NCI-H146 treated with DMSO at 0.1 percent for 48 hours (cell line): ENCODE measurements around the gene LSMEM2.
"Not testable (repeated sequence)": the region's sequence is repeated elsewhere in the genome, so short reads cannot be mapped to it uniquely, and the experiment has no call there.

ENCODE experiments used
- DNase-seq: peaks from one replicate; lab custom pipeline; 2025; ENCODE audit not compliant: unreplicated experiment; lab: John Stamatoyannopoulos, UW

The LSMEM2 gene

GRCh38 chr3:50297896-50298725 lies 19.2 kb downstream of the LSMEM2 start:
- no peak for DNase-seq

GRCh38 chr3:50298836-50299637 lies 20.1 kb downstream of the LSMEM2 start, which contains the start of the genes HYAL3 and NAA80:
Gene HYAL3 (minus strand): TSS chr3:50299405. CDS start chr3:50295602, 3,803 bp downstream.
Gene NAA80 (minus strand): TSS chr3:50299405. CDS start chr3:50297463, 1,942 bp downstream.
- DNase-seq: peak; percentile 87

DNA sequence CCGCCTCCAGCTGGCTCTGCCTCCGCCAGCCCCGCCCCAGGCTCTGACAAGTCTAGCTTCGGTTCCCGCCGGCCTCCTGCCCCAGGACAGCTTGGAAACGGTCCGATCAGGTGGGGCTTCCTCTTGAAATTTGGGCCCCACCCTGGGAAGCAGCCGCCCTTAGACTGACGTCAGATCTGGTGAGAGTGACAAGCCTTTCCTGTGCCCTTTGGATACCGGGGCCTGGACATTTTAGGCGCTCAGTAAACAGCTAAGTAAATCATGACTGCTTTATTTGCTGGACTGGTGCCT lies 20.7 kb downstream of the LSMEM2 start:
- DNase-seq: no peak

DNA sequence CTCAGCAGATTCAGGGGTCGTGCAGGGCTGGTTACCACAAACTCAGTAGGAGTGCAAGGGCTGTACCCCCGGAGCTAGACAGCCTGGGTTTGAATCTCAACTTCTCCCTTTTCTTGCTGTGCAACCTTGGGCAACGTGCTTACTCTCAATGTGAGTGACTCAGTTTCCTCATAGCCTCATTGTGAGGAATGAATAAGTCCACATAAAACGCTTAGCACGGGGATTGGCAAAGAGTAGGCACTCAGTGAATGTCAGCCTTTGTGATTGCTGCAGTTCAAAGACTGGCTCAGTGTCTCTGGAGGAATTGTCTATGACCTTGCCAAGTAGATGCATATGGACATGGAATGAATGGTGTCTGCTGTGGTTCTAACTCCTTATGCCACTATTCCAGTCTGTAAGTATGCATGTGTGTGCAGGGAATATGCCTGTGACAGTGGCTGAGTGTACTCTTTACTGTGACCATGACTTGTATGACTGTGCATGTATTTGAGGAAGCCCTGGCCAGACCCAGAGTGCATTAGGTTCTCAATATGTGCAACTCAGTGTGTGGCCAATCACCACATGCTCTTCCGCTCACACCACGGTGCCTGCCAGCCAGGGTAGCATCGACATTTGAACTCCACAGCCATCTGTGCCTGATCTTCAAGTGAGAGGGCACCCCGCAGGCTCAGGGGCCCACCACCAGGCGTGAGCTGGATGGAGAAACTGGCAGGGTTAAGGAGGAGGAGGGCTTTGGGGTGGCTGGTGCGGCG lies 21.2 kb downstream of the LSMEM2 start:
- DNase-seq: no peak

DNA sequence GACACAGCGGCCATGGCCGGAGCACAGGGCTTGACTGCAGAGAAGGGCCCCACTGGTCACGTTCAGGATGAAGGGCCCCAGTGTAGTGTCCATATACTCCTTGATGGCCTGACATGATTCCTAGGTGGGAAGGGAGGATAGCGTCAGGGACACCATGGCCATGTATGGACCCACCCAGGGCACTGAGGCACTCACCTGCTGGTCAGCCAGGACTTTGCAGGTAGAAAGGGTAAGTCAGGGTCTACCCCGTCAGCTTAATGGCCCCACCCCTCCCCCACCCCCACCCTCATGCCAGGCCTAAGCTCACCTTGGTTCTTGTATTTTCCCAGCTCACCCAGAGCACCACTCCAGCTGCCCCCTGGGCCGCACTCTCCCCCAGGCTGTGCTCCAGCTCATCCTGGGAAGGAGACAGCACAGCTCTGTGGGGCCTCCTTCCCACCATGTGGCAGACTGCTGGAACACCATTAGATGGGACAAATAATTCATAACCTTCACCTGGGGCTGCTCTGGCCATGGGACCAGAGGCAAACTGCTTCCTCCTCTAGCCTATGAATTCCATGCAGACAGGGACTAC lies 21.9 kb downstream of the LSMEM2 start:
- DNase-seq: no peak

- no peak for DNase-seq
Measured at GRCh38 chr3:50302095-50303012, 23.5 kb downstream of the LSMEM2 start.

DNA sequence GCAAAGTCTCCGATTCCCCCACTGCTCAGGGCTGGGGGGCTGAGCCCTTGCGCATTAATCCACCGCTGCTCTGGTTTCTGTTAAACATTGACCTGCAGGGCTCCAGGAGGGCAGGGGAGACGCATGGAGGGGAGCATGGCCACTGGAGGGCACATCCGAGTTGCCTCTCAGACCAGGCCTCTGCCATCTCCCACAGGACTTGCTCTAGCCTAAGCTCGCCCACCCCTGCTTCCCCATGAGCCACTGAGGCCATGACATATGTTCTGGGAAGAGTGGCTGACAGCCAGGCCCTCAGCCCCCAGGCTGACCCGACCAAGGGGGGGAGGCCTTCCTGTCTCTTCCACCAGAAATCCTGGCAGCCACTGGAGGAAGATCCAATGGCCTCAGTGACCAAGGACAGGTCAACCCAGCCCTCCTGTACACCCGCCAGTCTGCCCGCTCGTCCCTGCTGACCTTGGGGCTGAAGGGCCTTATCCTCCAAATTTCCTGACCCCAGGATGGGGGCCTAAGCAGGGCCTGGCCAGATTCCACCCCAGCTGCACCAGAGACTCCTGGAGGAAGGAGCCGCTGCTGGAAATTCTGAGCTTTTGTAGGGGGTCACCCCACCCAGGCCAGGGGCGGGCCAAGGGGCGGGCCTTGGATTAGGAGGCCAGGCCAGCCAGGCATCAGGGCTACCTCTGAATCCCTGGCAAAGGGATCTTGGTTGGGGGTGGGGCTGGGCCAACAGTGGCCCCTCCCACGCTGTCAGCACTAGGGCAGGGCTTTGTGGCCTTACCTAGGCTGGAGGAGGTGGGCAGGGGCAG lies 24.3 kb downstream of the LSMEM2 start, which contains the start of gene HYAL1:
Gene HYAL1 (minus strand): TSS at position 562 of the 803 bp plus-strand sequence. CDS start 618 bp downstream, outside the sequence.
- no peak for DNase-seq

DNA sequence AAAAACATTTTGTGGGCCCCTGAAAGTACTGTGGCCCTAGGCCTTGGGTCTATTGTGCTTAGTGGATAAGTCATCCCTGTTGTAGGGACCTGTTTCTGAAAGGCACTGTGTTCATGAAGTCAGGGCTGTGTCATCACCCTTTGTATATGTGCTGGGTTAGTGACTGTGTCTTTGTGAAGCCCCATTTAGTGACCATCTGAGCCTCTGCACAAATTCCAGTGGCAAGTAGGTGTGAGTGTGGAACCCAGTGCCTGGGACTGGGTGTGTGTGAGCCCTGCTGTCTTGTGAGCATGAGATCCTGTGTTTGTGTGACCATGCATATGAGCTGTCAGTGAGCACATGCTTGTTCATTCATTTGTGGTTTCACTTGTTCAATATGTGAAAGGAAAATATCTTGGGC lies 25.7 kb downstream of the LSMEM2 start:
- no peak for DNase-seq

- DNase-seq: not testable (repeated sequence)
Measured at GRCh38 chr3:50312041-50312440, 33.2 kb downstream of the LSMEM2 start.

DNA sequence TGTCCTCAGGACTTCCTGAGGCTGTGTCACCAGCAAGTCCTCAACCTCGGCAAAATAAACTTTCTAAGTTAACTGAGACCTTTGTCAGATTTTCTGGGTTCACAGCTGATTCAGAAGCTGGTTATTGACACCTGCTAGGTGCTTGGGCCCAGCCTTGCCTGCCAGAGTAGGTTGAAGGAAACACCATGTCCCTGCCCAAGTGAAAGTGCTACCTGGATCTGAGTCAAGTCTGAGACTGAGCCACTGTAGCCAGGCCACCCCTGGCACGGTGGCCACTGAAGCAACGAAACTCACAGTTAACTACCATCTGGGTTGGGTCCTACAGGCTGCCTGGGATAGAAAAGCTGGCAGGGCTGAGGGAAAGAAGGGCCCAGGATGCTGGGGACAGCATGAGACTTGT lies 35.5 kb downstream of the LSMEM2 start:
- DNase-seq: no peak

- no peak for DNase-seq
Measured at GRCh38 chr3:50314816-50315215, 35.9 kb downstream of the LSMEM2 start.

- no peak for DNase-seq
Measured at GRCh38 chr3:50316657-50317242, 37.9 kb downstream of the LSMEM2 start.

GRCh38 chr3:50317300-50317699 lies 38.4 kb downstream of the LSMEM2 start:
- DNase-seq: no peak

GRCh38 chr3:50318163-50318562 lies 39.3 kb downstream of the LSMEM2 start:
- no peak for DNase-seq

DNA sequence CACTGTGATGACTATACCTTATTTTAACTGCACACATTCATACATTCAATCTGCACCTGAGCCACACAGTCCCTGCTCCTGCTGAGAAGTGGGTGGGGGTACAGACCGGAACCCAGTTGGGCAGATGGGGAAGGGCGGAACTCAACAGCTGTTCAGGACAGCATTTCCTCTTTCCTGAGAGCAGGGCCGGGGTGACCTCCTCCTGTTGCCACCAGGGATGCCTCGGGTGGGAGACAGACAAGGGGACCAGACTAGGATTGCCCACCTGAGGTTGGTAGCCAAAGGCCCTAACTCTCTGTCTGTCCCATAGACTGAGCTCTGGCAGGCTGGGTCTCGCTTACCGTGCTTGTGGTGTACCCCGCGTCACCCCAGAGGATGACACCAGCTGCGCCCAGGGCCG lies 39.7 kb downstream of the LSMEM2 start:
- no peak for DNase-seq

GRCh38 chr3:50319181-50319893 lies 40.5 kb downstream of the LSMEM2 start:
- no peak for DNase-seq

DNA sequence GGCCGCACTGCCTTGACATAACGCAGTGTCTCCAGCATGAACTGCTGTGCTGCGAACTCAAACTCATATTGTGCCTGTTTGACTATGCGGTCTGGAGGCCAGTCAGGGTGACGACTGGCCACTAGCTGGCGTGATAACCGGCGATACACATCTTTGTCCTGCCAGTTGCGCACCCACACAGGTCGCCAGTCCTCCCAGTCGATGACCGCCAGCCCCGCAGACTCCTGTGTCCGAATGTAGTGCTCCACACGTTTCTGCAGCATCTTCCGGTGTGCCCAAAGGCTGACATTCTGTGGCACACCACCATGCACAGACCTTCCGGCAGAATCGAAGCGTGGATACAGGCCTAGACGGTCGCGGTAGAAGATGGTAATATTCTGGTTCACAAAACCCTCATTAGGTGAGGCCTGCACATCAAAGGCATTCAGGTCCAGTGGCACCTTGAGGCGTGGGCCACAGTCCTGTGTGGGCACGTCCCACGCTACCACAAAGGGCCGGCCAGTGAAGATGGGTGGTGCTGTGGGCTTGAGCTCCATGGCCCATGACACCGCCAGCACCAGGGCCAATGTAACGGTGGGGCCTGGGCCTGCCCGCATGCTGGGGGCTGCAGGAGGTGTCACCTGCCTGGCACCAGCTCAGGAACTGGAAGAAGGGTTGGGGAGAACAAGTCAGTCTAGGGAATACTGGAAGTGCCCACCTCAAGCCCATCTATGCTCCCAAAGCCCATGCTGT lies 41.2 kb downstream of the LSMEM2 start:
- DNase-seq: no peak
